K562 (cell line): ENCODE measurements around the gene TRIM69. TPM values are rescaled to one million over a fixed set of nuclear protein-coding genes. Genes with fewer than 3 reads are reported as not detected.

Source experiments
- ATAC-seq: fragments of 200-7000 bp; cut with Tn5 transposase; 3 replicates; pipeline ENCODE4 v1.9.1; 2020; ENCODE audit warnings: moderate library complexity
- BruUV-seq: library from RNA; stranded (reverse); fragments of 400-500 nt; replicated peaks from 2 replicates; lab custom pipeline; 2021; lab: Mats Ljungman, UMichigan
- CTCF ChIA-PET: fragments of 300-600 bp; formaldehyde crosslinking; extraction: SDS; loops from one replicate; lab custom pipeline; 2021; ENCODE audit warnings: low intra/inter-chr PET ratio; lab: Yijun Ruan, JAX
- POLR2A ChIA-PET: fragments of 300-600, 350-650 bp; sonication (Branson Sonifier 250); formaldehyde crosslinking; extraction: SDS; loops from one replicate; lab custom pipeline; 2021; ENCODE audit warnings: antibody characterized with exemption, inconsistent platforms; lab: Yijun Ruan, JAX
- DNase-seq, 4 experiments: peaks; one replicate each; pipeline versions ENCODE4 v3.0.0 to v3.0.0-alpha.2; 2011 to 2018; ENCODE audit warnings: low spot score in 3 of 4, mixed read lengths in 3 of 4; ENCODE audit errors: extremely low read depth in 1 of 4
- FAIRE-seq: peaks from 2 replicates; lab custom pipeline; 2011; peaks lifted over from hg19 to GRCh38; lab: Jason Lieb, UNC
- H2AFZ ChIP-seq: 2 replicates; pipeline ENCODE4 v1.6.0; 2011; ENCODE audit warnings: low read depth, low read length, control low read depth, inconsistent platforms
- H3K27ac ChIP-seq: fragments of 200-600 bp; 3 replicates; pipeline ENCODE4 v1.8.0; 2011; ENCODE audit warnings: low read depth, mild to moderate bottlenecking, control low read depth, inconsistent platforms, low read length, moderate library complexity, mixed read lengths; ENCODE audit errors: extremely low read depth
- H3K27me3 ChIP-seq, 2 experiments: fragments of 300-600 bp in 1 of 2; 2 replicates in 1 of 2; 3 replicates in 1 of 2; pipeline versions ENCODE4 v1.6.0 to v1.8.0; 2011; ENCODE audit warnings: inconsistent platforms in 2 of 2, low read length in 2 of 2, mild to moderate bottlenecking in 1 of 2, mixed read lengths in 1 of 2, moderate library complexity in 1 of 2; ENCODE audit not compliant: control insufficient read depth in 2 of 2, insufficient read depth in 2 of 2
- H3K36me3 ChIP-seq: fragments of 300-600 bp; 3 replicates; pipeline ENCODE4 v1.8.0; 2011; ENCODE audit warnings: mild to moderate bottlenecking, low read length, inconsistent platforms; ENCODE audit not compliant: control insufficient read depth, insufficient read depth
- H3K4me1 ChIP-seq, 2 experiments: fragments of 200-600 bp in 1 of 2; replicated peaks in 1 of 2; 2 replicates in 1 of 2; 3 replicates in 1 of 2; pipeline versions ENCODE4 v1.5.1 to v1.8.0; 2011; ENCODE audit warnings: inconsistent platforms in 2 of 2, low read length in 2 of 2, mild to moderate bottlenecking in 1 of 2, mixed read lengths in 1 of 2, moderate library complexity in 1 of 2; ENCODE audit not compliant: control insufficient read depth in 2 of 2, insufficient read depth in 2 of 2
- H3K4me2 ChIP-seq: 2 replicates; pipeline ENCODE4 v1.6.1; 2011; ENCODE audit warnings: low read length, control low read depth, inconsistent platforms, mixed read lengths; ENCODE audit not compliant: insufficient read depth
- H3K4me3 ChIP-seq: fragments of 200-600 bp; sonication (generic), shearing (Covaris generic); 2 replicates; pipeline ENCODE4 v1.5.1; 2016; ENCODE audit warnings: control low read depth, inconsistent platforms
- H3K79me2 ChIP-seq: fragments of 200-600 bp; 3 replicates; pipeline ENCODE4 v1.8.0; 2011; ENCODE audit warnings: low read length, inconsistent platforms; ENCODE audit not compliant: control insufficient read depth, insufficient read depth
- H3K9ac ChIP-seq, 2 experiments: 2 replicates each; pipeline versions ENCODE4 v1.6.0 to v1.6.1; 2011; ENCODE audit warnings: low read depth in 2 of 2, low read length in 2 of 2, control low read depth in 1 of 2, inconsistent platforms in 1 of 2, mild to moderate bottlenecking in 1 of 2, mixed read lengths in 1 of 2; ENCODE audit not compliant: insufficient read depth in 1 of 2
- H3K9me1 ChIP-seq: one replicate; pipeline ENCODE4 v1.6.0; 2011; ENCODE audit warnings: inconsistent platforms, mild to moderate bottlenecking, low read length, moderate library complexity; ENCODE audit not compliant: control insufficient read depth, insufficient read depth
- H3K9me3 ChIP-seq: replicated peaks from 2 replicates; pipeline ENCODE4 v1.5.1; 2011; ENCODE audit warnings: low read depth, low read length, inconsistent platforms; ENCODE audit not compliant: control insufficient read depth, insufficient read depth
- H4K20me1 ChIP-seq: replicated peaks from 2 replicates; pipeline ENCODE4 v1.6.1; 2011; ENCODE audit warnings: low read length, inconsistent platforms, mixed read lengths; ENCODE audit not compliant: control insufficient read depth, insufficient read depth
- BRF1 ChIP-seq: IDR thresholded peaks from 3 replicates; pipeline ENCODE4 v1.6.1; 2011; ENCODE audit warnings: borderline replicate concordance, mild to moderate bottlenecking; ENCODE audit not compliant: insufficient read length; ENCODE audit errors: extremely low read depth
- CBX2 ChIP-seq: fragments of 200-600 bp; sonication (generic); IDR thresholded peaks from one replicate; pipeline ENCODE4 v1.6.1; 2012; ENCODE audit warnings: mild to moderate bottlenecking, low read length, inconsistent platforms; ENCODE audit not compliant: insufficient read depth, poor library complexity, severe bottlenecking
- IRF1 ChIP-seq: sonication (generic); formaldehyde crosslinking; IDR thresholded peaks from 2 replicates; pipeline ENCODE4 v1.8.0; 2022; ENCODE audit warnings: missing genetic modification reagents, mild to moderate bottlenecking, borderline replicate concordance
- KLF16 ChIP-seq: IDR thresholded peaks from 2 replicates; pipeline ENCODE4 v1.6.1; 2016; ENCODE audit warnings: antibody characterized with exemption
- POLR2G ChIP-seq: fragments of 200-400 bp; formaldehyde crosslinking; IDR thresholded peaks from 2 replicates; pipeline ENCODE4 v1.6.1; 2017; ENCODE audit warnings: low read depth, mild to moderate bottlenecking, antibody characterized with exemption, low read length, moderate library complexity
- RBFOX2 ChIP-seq: fragments of 200-400 bp; formaldehyde crosslinking; IDR thresholded peaks from 2 replicates; pipeline ENCODE4 v1.6.1; 2017; ENCODE audit warnings: low read depth, mild to moderate bottlenecking, low read length, moderate library complexity
- ZNF408 ChIP-seq: fragments of 250-450 bp; sonication (Bioruptor Pico); IDR thresholded peaks from 2 replicates; pipeline ENCODE4 v1.4.0; 2020; ENCODE audit warnings: low read depth, mild to moderate bottlenecking, moderate library complexity
- WGBS: fragments of 100-300 bp; shearing (Covaris generic); methylation state at CpG from one replicate; pipeline ENCODE4 v1.1.6; 2016; ENCODE audit warnings: low coverage, mixed read lengths; ENCODE audit not compliant: insufficient coverage; ENCODE audit errors: missing lambda C conversion rate; 5-methylcytosine and 5-hydroxymethylcytosine counted together
- in situ Hi-C: fragments of 300-500 bp; cut with MboI; formaldehyde crosslinking; loops from 4 replicates; pipeline ENCODE4 v1.15.0; 2018; ENCODE audit warnings: inconsistent platforms, mixed read lengths
- intact Hi-C: fragments of 100-400 bp; cut with micrococcal nuclease; formaldehyde crosslinking; loops from 2 replicates; pipeline ENCODE4 v1.14.2; 2022
- polyA plus RNA-seq, 8 experiments: library from polyadenylated mRNA; depleted of rRNA in 4 of 8; stranded (reverse) in 5 of 8; unstranded in 3 of 8; fragments of >200 nt; fragmentation: Nextera tagmentation in 2 of 8; fragmentation: Illumina TruSeq in 1 of 8; extraction: Ambion mirVana in 2 of 8; extraction: Trizol in 1 of 8; gene quantifications; 2 replicates each; pipeline versions ENCODE4 v1.2.1 to v1.2.3, GENCODE V29; 2011 to 2014; ENCODE audit warnings: inconsistent platforms in 1 of 8, missing spikeins in 1 of 8
- total RNA-seq, 7 experiments: library from RNA; depleted of rRNA in 6 of 7; stranded (reverse); fragments of >200 nt in 6 of 7; fragmentation: Illumina TruSeq in 2 of 7; extraction: Trizol in 2 of 7; gene quantifications; 2 replicates each; pipeline versions ENCODE4 v1.2.1 to v1.2.3, GENCODE V29; 2011 to 2021; ENCODE audit warnings: low replicate concordance in 1 of 7

TRIM69 gene
- total and polyA plus RNA-seq, 9 of the 15 experiments (the other 6 are each of a cell fraction or from before 2014, with no cell fraction given), result 1.0 to 4.3 (median 2.3) TPM

GRCh38 chr15:44718180-44718926 is 18.0 kb upstream of the TRIM69 start:
- in situ Hi-C loops (no loop called here), intact Hi-C loops (loop anchor here (10.0 kb wide), 2 partner anchors 126 to 206 kb away; no protein-coding TSS in a partner anchor)
- no peak overlapping the region for H3K9ac ChIP-seq
- peaks cover 49% of the 10 kb centered on the region for H3K36me3 ChIP-seq
- no peaks in the 10 kb centered on the region for H3K27me3 ChIP-seq
- TF ChIP-seq BRF1 (no peak), CBX2 (no peak), IRF1 (CRISPR knock-in tag) (no peak), KLF16 (no peak), POLR2G (peak; percentile 26; the same call in 1 of the 2 replicates), ZNF408 (no peak), RBFOX2 (0 out of 2 replicates have a peak, but pooled peaks have one; percentile 32)
- BruUV-seq, result no TSS peak
- ATAC-seq (no peak), FAIRE-seq (no peak), DNase-seq (no peak)
- peaks cover 3% of the 10 kb centered on the region for H3K9me1 ChIP-seq
- H3K4me1 ChIP-seq, result peaks cover 0 to 4% of the 10 kb centered on the region in 2 experiments; a peak in 2 of 5 replicates
- H3K4me2 ChIP-seq, result no peak overlapping the region
- ChIA-PET CTCF (no interaction called here), POLR2A (interaction anchor here (0.7 to 4.0 kb wide), 3 partner anchors 9 to 1245 kb away, joined by 3 to 22 read pairs (median 4); no protein-coding TSS in a partner anchor)
- H3K27ac ChIP-seq, result no peak overlapping the region
- 0 out of 2 replicates have a peak, but pooled peaks cover 4% of the 10 kb centered on the region for H4K20me1 ChIP-seq
- H3K9me3 ChIP-seq, result no peaks in the 10 kb centered on the region
- H2AFZ ChIP-seq, result no peak overlapping the region
- H3K79me2 ChIP-seq, result peaks cover 20% of the 10 kb centered on the region
- no peak overlapping the region for H3K4me3 ChIP-seq
- WGBS, result 66% methylated on average over 4 of the region's 4 CpGs
